ENCODE measurements around the gene ADAMTS17. TPM values are rescaled to one million over a fixed set of nuclear protein-coding genes. Genes with fewer than 3 reads are reported as not detected.

ADAMTS17 gene, protein sequence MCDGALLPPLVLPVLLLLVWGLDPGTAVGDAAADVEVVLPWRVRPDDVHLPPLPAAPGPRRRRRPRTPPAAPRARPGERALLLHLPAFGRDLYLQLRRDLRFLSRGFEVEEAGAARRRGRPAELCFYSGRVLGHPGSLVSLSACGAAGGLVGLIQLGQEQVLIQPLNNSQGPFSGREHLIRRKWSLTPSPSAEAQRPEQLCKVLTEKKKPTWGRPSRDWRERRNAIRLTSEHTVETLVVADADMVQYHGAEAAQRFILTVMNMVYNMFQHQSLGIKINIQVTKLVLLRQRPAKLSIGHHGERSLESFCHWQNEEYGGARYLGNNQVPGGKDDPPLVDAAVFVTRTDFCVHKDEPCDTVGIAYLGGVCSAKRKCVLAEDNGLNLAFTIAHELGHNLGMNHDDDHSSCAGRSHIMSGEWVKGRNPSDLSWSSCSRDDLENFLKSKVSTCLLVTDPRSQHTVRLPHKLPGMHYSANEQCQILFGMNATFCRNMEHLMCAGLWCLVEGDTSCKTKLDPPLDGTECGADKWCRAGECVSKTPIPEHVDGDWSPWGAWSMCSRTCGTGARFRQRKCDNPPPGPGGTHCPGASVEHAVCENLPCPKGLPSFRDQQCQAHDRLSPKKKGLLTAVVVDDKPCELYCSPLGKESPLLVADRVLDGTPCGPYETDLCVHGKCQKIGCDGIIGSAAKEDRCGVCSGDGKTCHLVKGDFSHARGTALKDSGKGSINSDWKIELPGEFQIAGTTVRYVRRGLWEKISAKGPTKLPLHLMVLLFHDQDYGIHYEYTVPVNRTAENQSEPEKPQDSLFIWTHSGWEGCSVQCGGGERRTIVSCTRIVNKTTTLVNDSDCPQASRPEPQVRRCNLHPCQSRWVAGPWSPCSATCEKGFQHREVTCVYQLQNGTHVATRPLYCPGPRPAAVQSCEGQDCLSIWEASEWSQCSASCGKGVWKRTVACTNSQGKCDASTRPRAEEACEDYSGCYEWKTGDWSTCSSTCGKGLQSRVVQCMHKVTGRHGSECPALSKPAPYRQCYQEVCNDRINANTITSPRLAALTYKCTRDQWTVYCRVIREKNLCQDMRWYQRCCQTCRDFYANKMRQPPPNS
- 0.22 and 0.40 TPM in 2 replicates for total RNA-seq

DNA sequence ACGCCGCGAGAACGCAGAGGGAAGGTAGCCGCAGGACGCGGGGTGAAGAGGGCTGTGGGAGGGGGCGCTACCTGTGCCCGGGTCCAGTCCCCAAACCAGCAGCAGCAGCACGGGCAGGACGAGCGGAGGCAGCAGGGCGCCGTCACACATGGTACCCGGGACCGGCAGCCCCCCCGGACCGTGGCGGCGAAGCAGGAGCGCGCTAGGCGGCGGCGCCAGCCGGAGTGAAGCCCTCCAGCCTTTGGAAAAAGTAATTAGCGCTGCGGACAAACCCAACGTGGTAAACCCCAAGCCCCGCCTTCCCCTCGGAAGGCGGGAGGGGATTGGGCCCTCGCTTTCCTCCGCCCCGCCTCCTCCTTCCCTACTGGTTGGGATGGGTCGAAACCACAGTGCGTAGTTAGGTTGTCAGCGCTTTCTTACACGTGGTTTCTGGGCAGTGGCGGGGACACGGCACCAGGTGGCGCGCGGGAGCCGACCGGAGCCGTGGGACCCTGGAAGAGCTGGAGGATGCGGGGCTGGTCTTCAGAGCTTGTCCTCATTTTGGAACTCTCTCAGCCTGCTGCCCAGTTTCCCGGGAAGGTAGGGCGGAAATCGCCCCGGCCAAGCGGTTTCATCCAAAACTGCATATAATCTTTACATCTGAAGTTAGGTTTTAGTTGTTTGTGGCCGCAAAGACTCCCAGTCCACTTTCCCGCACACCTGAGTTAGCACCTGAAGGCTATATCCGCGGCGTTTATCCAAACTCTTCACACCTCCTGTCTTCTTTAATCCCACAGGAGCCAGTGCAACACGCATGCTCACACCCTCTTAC is at the start of gene ADAMTS17:
ADAMTS17 (minus strand) TSS at position 226 of the 811 bp plus-strand sequence; CDS start at position 150, 76 bp downstream.
- peak; percentile 86 to 96 for DNase-seq (ENCODE audit: low read depth in 2 of 2)

DNA sequence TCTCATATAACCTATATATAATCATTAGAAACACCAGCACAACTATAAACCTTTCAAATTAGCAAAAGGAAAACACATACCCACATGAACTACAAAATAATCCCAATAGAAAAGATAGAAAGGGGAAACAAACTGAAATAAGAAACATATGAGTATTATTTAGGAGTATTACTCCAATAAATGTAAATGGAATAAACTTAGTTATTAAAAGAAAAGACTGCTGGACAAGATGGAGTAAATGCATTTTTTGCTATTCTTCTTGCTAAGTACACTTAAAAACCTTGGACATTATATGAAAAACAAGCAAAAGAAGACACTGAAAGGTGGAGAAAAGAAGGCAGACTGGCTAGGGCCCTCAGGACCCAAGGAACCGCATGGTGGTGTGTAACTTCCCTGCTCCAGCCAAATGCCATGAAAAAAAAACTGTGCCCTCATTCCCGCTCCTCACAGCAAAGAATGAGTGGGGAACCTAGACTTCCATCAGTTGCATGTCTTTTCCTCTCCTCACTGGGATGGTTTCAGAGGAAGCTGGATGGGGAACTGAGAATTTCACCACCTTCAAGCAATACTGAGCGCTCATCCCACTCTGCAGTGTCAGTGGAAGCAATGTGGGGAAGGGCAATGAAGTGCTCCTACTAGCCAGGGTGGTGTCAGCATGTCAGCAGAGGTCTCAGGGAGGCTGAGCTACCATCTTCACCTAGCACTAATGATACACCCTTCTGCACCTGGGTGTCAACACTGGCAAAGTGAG is 43.7 kb upstream of the ADAMTS17 start:
- DNase-seq (ENCODE audit: low read depth in 2 of 2) = no peak

DNA sequence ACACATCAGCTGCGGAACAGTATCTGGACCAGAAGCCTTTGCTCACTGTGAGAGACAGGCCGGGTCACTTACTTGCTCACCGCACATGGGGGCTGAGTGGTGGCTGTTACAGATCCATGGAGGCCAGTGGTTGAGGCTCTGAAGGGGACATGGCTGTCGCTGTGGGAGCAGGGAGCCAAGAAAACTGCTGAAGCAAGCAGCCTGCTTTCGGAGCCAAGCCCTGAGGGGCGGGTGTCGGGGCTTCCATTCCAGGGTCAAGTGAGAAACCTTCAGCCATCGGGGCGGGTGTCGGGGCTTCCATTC is 42.3 kb upstream of the ADAMTS17 start:
- DNase-seq (ENCODE audit: low read depth in 2 of 2) = no peak

DNA sequence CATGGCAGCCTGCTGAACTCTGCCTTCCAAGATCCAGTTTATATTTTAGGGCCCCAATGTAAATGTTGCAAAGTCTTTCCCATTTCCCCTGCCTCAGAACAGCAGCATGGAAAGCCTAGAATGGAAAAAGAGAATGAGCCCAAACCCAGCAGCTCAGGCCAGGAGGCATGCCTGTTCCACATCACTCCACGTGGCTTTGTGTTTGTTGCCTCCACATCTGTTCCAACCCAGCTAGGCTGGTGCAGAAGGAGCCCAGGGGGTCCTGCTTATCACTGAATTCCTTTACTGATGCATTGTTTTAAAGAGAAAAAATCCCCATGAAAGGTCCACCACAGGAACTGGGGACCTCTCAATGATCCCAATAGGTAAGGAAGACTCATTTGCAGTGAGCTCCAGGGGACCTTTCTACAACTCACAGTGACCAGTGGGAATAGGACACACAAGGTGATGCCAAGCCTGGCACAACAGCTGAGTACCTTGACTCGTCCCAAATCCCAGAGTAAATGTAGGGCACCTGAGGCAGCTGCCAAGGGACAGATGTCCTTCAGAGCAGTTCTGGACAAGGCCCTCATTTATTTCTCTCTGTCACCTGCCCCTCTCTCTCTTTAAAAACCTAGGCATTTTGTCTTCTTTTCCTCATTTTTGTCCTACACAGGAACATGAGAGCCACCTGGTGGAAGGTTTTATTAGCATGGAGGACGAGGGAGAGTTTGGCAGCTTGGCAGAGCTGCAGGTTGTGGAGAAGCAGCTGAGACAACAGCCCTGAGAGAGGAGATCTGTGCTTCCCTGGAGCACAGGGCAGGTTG is 41.7 kb upstream of the ADAMTS17 start:
- DNase-seq (ENCODE audit: low read depth in 2 of 2) = peak in 1 of 2 donors; percentile 8

DNA sequence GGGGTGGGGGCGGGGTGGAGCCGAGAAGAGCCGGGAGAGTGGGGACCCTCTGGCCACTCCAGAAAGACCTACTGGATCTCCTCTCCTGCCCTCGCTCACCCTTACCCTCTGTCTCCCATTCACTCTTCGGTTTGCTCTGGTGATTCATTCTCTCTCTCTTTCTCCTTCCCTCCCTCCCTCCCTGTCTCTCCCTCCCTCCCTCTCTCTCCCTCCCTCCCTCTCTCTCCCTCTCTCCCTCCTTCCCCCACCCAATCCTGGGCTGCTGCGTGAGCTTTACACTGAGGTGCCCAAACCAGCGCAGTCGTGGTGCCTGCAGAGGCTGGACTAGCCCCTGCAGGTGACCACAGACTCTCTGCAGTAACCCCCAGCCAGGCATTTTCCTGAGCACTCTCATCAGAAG is 32.2 kb upstream of the ADAMTS17 start:
- DNase-seq (ENCODE audit: low read depth in 2 of 2) = no peak

DNA sequence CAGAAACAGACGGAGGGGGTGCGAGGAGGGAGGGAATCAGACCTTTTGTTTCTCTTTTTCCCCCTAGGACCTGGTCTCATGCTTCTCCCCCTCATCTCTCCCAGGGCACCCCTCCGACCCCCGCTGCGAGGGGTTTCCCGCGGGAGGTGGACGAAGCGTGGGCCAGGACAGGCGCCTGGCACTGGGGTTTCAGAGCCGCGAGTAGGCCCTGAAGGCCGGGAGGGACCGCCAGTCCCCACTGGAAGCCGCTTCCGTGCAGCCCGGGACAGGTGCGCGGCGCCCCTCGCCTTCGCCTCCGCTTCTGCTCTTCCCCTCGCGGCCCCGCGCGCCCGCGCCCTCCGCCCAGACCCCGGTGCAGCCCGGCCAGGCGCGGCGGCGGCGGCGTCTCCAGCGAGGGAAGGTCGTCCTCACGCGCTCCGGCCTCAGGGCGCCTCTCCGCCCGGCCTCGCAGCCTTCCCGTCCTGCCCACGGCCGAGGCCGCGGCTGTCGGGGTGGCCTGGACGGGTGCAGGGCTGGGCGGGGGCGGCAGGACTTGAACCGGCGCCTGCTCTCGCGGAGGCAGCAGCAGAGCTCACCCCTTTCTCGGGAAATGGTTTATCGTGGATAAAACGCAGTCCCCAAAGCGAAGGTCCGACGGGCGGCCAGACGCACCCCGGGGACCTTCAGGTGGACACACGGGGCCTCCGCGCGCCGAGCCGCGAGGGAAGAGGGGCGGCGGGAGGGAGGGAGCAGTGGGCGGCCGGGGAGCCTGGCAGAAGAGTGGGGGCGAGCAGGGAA is 31.5 kb upstream of the ADAMTS17 start:
- no peak for DNase-seq (ENCODE audit: low read depth in 2 of 2)

DNA sequence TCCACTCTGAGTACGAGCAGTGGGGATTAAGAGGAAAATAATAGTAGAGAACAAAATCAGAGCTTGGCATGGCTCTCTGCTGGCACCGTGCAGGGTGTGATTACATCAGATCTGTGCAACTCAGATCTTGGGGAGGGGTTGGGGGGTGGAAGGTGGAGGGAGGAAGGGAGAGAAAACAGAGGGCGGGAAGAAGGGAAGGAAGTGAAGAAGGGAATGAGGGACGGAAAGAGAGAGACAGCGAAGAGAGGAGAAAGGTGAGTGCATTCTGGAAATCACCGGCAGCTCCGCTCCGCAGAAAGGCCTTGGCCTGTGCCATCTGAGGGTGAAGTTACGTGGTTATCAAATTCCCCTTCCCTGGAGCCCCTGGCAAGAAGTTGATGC is 31.0 kb upstream of the ADAMTS17 start:
- no peak for DNase-seq (ENCODE audit: low read depth in 2 of 2)

DNA sequence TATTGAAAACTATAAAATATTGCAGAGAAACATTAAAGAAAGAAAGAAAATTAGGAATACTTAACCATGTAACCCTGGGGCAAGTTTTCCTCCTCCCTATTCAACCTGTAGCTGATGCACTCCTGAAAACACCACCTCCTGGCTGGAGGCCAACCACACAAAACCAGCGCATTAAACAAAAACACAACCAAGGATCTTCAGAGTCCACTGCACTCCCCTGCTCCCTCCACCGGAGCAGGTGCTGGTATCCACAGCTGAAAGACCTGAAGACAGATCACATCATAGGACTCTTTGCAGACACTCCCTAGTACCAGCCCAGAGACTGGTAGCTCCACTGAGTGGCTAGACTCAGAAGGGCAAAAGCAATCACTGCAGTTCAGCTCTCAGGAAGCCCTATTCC is 13.6 kb upstream of the ADAMTS17 start:
- no peak for DNase-seq (ENCODE audit: low read depth in 2 of 2)

DNA sequence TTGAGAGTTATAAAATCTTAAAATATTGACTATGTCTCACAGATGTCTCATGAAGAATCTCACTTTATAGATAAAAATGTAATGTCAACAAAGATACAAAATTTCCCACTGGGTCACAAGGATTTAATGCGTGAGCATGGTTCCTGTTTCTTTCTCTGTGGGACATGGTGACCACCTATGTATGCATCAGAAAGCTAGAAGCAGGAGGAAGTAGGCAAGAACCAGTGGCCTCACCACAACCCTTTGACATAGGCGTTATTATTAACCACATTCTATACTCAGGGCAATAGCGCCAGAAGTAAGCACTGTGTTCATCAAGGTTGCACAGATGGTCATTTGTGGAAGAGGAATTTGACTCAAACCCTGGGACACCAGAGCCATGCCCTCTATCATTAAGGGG is 11.7 kb upstream of the ADAMTS17 start:
- DNase-seq (ENCODE audit: low read depth in 2 of 2) = no peak

DNA sequence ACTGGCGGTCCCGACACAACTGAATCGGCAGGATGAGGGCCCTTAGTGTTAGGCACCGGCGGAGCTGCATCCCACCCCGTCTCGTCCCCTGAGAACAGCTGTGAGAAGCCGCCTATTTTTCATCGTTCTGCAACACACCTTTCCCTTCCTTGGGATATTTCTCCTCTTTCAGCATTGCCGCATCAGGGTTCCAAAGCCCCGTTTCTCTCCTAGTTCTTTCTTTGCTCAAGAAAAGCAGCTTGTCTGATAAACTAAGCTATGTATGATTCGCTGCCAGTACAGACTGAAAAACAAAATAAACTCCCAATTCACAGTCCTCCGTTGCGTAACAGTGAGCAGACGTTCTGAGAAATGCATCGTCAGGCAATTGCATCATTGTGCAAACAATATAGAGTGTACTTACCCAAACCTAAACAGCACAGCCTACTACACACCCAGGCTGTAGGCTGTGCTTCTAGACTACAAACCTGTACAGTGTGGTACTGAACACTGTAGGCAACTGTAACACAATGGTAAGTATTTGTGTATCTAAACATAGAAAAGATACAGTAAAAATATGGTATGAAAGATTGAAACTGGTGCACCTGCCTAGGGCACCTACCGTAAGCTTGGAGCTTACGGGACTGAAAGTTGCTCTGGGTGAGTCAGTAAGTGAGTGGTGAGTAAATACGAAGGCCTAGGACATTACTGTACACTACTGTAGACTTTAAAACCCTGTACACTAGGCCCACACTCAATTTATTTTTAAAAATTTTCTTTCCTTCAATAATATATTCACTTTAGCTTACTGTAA is 8.9 kb upstream of the ADAMTS17 start:
- no peak for DNase-seq (ENCODE audit: low read depth in 2 of 2)

DNA sequence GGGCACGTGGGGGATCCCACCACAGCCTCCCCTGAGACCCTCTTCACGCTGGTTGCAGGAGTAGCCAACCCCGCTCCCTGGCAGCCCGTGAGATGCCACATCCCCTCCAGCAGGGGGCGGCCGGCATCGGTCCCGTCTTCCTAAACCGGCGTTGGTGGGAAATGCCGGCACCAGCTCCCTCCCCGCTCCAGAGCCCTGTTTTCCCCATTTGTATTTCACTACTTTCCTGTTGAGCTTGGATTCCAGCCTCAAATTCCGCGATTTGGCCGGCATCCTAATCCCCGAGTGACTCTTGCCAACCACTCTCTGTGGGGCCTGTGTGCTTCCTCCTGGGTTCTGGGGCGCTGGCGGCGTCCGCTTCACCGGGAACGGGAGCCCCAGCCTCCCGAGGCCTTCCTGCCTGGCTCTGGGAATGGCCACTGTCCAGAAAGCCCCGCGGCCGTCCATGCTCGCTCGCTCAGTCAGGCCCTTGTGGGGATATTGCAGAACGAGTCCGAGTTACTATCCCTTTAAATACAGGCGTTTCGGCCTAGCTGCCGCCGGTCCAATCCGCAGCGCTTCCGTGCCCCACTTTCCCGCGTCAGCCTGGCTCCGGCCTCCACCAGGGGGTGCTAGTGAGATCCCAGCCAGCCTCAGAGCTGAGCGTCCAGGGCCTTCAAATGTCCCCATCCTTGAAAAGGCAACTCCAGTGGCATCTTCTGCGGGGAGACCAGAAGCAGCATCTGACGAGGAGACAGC is 8.1 kb upstream of the ADAMTS17 start:
- peak; percentile 83 to 93 for DNase-seq (ENCODE audit: low read depth in 2 of 2)

DNA sequence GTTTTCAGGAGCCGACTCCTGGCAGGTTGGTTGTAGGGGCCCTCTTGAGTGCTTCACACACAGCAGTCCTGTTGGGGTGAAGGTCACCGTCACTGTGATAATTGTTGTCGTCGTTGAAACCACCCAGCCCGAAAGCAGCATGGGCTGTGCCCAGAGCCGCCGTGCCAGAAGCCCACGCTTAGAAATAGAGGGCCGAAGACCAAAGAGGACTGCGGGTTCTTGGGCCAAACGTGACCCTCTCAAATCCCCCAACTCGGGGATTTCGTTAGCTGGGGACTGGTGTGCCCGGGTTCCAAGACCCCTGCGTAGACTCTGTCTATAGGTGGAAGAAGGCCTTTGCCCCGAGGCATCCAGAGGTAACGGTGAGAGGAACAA is 7.5 kb upstream of the ADAMTS17 start:
- DNase-seq (ENCODE audit: low read depth in 2 of 2) = no peak

DNA sequence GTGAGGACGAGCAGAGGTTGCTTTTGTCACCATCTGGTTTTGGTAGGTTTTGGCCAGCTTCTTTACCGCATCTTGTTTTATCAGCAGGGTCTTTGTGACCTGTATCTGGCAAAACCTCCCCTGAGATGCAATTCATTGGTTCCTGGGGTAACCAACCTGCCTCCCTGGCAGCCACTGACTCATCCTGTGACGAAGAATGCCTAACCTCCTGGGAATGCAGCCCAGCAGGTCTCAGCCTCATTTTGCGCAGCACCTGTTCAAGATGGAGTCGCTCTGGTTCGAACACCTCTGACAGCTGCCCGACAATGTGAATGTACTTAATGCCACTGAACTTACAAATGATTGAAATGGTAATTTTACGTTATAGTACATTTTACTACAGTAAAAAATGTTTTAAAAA is 6.8 kb upstream of the ADAMTS17 start:
- DNase-seq (ENCODE audit: low read depth in 2 of 2) = no peak

DNA sequence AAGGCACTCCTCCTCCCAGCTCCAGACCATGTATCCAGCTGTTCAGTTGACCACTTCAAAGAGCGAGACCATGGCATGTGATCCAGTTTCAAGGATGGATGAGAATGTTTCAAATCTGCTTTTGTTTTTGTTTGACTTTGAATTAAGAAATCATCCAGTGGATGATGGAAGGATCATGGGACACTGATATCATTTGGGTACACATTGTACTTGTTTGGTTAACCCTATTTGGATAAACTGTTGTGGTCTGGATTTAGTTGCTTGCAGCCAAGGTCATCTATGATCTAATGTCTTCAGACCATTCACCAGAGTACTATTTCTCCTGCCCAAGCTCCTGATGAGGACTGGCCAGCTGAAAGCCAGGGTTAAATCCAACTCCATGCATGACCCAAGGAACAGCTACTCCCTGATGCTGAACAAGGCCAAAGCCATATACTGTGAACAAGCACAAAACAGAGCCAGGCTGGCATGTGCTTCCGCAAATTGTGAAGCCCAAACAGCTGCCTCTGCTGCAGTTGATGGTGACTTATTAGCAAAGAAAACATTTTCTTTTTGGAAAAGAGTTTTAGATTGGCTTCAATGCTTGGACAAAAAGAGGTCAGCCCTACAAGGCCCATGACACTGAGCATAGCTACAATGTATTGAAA is 5.2 kb upstream of the ADAMTS17 start:
- no peak for DNase-seq (ENCODE audit: low read depth in 2 of 2)

DNA sequence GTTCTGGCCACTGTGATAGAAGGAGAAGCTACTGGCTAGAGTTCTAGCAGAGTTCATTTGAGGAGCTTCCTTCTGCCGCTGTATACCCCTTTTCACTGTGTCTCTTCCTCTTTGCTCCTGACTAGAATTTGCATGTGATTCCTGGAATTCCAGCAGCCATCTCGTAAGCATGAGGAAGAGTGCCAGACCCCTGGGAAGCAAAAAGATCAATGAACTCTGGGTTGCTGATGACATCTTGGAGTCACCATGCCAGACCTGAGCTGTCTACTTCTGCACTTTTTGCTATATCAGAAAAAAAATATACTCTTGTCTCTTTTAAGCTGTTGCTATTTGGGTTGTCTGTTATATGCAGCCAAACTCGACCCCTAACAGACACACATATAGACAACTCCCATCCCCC is 3.7 kb upstream of the ADAMTS17 start:
- no peak for DNase-seq (ENCODE audit: low read depth in 2 of 2)

DNA sequence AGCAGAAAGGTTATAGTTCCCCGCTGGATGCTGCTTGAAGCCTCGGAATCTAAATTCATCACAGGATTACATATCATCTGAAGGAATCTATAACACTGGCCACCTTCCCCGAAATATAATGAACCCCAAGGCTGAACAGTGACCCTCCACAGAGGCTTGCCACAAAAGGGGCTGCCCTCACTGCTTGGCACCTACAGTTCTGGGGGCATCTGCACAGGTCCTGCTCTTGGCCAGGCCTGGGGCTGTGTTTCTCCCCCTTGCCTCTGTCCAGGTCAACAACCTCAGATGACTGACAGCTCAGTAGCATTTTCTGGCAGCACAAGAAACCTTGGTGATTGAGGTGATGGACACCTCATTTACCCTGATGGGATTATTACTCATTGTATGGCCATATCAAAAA is 1.5 kb upstream of the ADAMTS17 start:
- DNase-seq (ENCODE audit: low read depth in 2 of 2) = no peak

DNA sequence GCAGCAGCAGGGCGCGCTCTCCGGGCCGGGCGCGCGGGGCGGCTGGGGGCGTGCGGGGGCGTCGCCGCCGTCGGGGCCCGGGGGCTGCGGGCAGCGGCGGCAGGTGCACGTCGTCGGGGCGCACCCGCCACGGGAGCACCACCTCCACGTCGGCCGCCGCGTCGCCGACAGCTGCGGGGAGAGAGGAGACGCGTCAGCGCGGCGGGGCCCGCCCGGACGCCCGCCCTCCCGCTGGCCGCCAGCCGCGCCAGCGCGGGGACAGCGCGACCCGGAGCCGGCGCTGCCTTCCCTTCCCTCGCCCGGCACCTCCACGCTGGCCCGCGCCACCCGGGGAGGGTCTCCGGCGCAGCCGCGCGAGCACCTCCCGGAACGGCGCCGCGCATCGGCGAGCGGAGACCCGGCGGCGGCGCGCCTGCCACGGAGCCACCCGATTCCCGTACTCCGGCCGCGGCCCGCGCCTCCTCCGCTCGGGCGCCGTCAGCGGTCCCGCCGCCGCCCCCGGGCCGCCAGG is 481 bp downstream of the ADAMTS17 start:
- no peak for DNase-seq (ENCODE audit: low read depth in 2 of 2)
